ENCODE results near the gene FKBP5. TPM values are rescaled to one million over a fixed set of nuclear protein-coding genes. Genes with fewer than 3 reads are reported as not detected.

The FKBP5 gene
- total RNA-seq, 1 experiment from 2014 or later = 0.29 TPM

DNA sequence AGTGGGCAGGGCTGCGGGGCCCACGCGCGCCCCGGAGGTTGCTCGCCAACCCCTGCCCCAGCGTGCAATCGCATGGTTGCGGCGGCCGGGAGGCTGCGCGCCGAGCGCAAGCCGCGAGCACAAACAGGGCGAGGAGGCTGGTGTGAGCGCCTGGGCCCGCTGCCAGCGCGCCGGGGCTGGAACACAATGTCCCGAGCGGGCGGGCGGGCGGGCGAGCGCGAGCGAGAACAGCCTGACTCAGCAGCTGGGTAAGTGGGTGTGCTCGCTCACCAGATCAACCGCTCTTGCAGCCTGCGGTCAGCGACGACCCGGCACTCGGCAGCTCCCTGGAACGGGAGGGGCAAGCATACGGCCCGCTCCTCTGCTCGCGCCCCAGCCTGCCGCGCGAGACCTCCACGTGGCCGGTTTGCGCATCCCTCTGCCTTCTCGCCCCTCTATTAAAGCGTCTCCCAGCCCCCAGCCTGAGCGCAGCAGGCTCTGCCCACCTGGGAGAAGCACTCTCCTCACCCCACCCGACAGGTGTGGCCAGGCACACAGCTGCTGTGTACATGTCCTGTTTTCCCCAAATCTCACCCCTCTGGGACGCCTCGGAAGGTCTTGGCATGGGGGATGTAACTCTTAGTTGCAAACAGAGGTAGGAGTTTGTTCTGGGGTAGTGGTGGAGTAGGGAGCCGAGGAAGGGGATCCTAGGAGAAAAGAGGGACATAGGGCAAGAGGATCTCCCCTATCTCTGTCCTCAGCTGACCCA lies 39.4 kb upstream of the FKBP5 start:
- H3K4me3 ChIP-seq = peak overlapping the region; percentile 33
- peak; percentile 73 to 89 for DNase-seq (ENCODE audit: low read depth in 1 of 2, low spot score in 2 of 2)
- no peaks in the 10 kb centered on the region for H3K9me3 ChIP-seq (replicated peaks)

DNA sequence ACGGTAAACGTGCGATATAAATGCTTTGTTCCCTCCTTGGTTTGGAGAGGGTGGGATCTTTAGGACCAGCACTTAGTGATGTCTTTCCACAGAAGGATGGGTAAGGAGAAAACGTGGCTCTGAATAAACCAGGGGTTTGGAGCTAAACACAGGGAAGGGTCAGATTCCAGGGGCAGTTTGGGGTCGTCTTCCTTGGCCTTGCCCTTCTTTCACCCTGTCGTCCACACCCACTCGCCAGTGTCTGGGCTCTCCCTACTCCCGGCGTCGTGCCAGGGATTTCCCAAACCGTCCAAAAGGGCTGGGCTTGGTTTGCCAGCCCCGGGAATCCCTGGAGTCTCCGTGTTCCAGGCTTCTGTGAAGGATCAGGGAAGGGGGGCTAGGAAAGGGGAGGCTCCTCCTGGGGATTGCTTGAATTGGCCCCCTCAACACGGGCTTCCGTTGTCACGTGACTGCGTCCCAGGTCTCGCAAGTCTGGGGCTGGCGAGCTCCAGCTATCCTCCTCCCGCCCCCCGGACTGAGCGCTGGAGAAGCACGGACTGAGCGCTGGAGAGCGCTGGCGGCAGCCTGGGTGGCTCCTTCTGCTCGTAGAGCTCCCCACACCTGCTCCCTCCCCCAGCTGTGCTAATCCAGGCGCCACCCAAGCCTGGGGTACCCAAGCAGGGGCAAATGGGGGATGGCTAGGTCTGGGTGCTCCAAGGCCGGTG lies 38.7 kb upstream of the FKBP5 start:
- H3K4me1 ChIP-seq (replicated peaks) = peaks cover 24% of the 10 kb centered on the region
- H3K27ac ChIP-seq = no peak overlapping the region
- H3K36me3 ChIP-seq = no peaks in the 10 kb centered on the region
- no peaks in the 10 kb centered on the region for H3K9me3 ChIP-seq (replicated peaks)
- DNase-seq (ENCODE audit: low read depth in 1 of 2, low spot score in 2 of 2) = peak; percentile 57 to 69
- H3K4me3 ChIP-seq = peak overlapping the region; percentile 33
- peaks cover 4% of the 10 kb centered on the region for H3K27me3 ChIP-seq (replicated peaks)

More for the DNA sequence above, 39.4 kb upstream of the FKBP5 start:
- Histone ChIP-seq H3K36me3 (no peaks in the 10 kb centered on the region), H3K27ac (no peak overlapping the region), H3K4me1 (replicated peaks) (peaks cover 24% of the 10 kb centered on the region), H3K27me3 (replicated peaks) (peaks cover 4% of the 10 kb centered on the region)

DNA sequence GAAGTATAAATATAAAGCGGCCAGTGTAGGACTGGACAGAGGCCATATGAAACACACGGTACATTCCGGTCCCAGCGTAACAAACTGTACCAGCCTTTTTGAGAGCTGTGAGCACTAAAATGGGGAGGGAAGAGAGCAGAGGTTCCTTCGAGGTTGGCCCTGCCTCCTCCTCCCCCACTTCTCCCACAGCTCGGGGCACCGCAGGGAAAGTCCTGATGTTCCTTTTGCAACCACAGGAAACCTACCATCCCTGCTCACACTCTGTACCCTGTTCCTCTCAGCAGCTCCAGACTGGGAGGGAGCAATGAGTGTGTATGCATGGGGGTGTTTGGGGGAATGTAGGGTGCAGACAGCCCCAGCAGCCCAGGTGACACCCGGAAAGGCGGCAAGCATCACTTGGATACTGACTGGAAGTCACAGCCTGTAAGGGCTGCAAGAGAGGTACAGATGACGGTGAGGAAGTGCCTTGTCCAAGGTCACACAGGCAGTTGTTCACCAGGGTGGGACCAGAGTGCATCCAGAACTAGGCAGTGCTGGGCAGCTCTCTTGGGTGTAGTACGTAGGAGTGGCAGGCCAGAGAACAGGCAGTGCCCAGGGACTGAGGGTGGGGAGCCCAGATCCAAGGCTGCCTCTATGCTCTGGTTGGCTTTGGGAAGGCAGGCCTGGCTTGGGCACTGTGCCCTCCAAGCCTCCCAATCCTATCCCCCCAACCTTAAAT lies 37.2 kb upstream of the FKBP5 start:
- Histone ChIP-seq H3K36me3 (no peaks in the 10 kb centered on the region), H3K4me3 (no peak overlapping the region), H3K4me1 (replicated peaks) (peaks cover 18% of the 10 kb centered on the region), H3K9me3 (replicated peaks) (no peaks in the 10 kb centered on the region), H3K27me3 (replicated peaks) (peaks cover 4% of the 10 kb centered on the region), H3K27ac (no peak overlapping the region)
- DNase-seq (ENCODE audit: low read depth in 1 of 2, low spot score in 2 of 2) = no peak

DNA sequence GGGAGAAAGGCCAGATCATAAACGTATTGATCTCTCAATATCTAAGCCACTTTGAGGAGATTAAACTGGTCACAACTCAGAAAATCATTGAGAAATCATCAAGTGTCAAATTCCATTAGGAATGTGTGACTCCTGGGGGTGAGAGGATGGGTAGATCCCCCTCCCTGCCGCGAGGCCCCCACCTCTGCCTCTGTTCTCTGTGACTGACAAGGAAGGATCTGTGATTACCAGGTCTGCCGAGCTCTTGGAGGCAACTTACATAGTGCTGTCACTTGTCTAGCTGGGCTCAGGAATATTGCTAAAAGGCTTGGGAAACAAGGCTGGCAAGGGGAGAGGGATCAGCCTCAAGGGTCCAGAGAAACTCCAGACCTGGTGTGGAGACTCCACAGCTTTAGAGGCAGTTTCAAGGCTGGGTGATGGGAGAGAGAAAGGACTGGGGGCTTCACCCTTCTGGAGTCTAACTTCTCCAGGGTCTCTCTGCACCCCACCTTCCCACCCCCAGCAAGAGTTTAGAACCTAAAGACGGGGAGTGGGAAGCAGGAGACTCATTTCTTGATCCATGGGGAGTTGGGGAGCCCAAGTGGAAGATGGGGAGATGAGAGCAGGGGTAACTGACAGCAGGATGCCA lies 36.5 kb upstream of the FKBP5 start:
- Histone ChIP-seq H3K4me1 (replicated peaks) (peaks cover 18% of the 10 kb centered on the region), H3K9me3 (replicated peaks) (no peaks in the 10 kb centered on the region), H3K27me3 (replicated peaks) (peaks cover 4% of the 10 kb centered on the region), H3K36me3 (no peaks in the 10 kb centered on the region), H3K4me3 (no peak overlapping the region), H3K27ac (no peak overlapping the region)
- no peak for DNase-seq (ENCODE audit: low read depth in 1 of 2, low spot score in 2 of 2)

- peaks cover 22% of the 10 kb centered on the region for H3K4me1 ChIP-seq (replicated peaks)
- DNase-seq (ENCODE audit: low read depth in 1 of 2, low spot score in 2 of 2) = no peak
Observed at GRCh38 chr6:35724471-35724870, 35.8 kb upstream of the FKBP5 start.

GRCh38 chr6:35724059-35724458 lies 35.3 kb upstream of the FKBP5 start:
- H3K9me3 ChIP-seq (replicated peaks) = no peaks in the 10 kb centered on the region
- no peak overlapping the region for H3K27ac ChIP-seq
- no peak for DNase-seq (ENCODE audit: low read depth in 1 of 2, low spot score in 2 of 2)
- no peaks in the 10 kb centered on the region for H3K36me3 ChIP-seq
- peaks cover 4% of the 10 kb centered on the region; the same call in 1 of the 2 replicates for H3K27me3 ChIP-seq (replicated peaks)
- H3K4me3 ChIP-seq = no peak overlapping the region
- peaks cover 22% of the 10 kb centered on the region for H3K4me1 ChIP-seq (replicated peaks)

More at GRCh38 chr6:35724471-35724870, 35.8 kb upstream of the FKBP5 start:
- Histone ChIP-seq H3K27ac (no peak overlapping the region), H3K9me3 (replicated peaks) (no peaks in the 10 kb centered on the region), H3K27me3 (replicated peaks) (peaks cover 4% of the 10 kb centered on the region), H3K36me3 (no peaks in the 10 kb centered on the region), H3K4me3 (no peak overlapping the region)

DNA sequence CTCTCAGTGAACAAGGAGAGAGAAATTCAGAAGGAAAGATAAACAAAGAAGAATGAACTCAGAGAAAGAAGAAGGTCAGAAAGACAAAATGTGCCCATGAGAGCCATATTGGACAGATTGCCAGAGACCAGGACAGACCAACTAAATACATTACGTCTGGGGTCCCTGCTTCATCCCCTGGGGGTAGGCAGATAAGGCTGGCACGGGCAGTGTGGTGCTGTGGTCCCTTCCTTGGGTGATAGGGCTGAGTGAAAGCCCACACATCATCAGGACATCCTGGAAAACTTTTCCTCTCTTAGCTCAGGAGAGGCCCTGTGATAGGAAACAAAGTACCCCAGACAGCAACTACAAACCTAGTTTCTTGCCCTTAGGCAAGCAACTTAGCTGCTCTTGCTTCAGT lies 34.9 kb upstream of the FKBP5 start:
- no peaks in the 10 kb centered on the region for H3K9me3 ChIP-seq (replicated peaks)
- H3K36me3 ChIP-seq = no peaks in the 10 kb centered on the region
- H3K27me3 ChIP-seq (replicated peaks) = peaks cover 4% of the 10 kb centered on the region; the same call in 1 of the 2 replicates

GRCh38 chr6:35722121-35722761 lies 33.5 kb upstream of the FKBP5 start:
- Histone ChIP-seq H3K9me3 (replicated peaks) (no peaks in the 10 kb centered on the region), H3K36me3 (no peaks in the 10 kb centered on the region), H3K27ac (no peak overlapping the region), H3K4me3 (no peak overlapping the region), H3K4me1 (replicated peaks) (peaks cover 11% of the 10 kb centered on the region), H3K27me3 (replicated peaks) (peaks cover 4% of the 10 kb centered on the region; the same call in 1 of the 2 replicates)
- DNase-seq (ENCODE audit: low read depth in 1 of 2, low spot score in 2 of 2) = no peak

More for the DNA sequence above, 34.9 kb upstream of the FKBP5 start:
- no peak overlapping the region for H3K27ac ChIP-seq
- no peak for DNase-seq (ENCODE audit: low read depth in 1 of 2, low spot score in 2 of 2)
- no peak overlapping the region for H3K4me3 ChIP-seq
- H3K4me1 ChIP-seq (replicated peaks) = peaks cover 22% of the 10 kb centered on the region

- Histone ChIP-seq H3K4me1 (replicated peaks) (0 out of 2 replicates have a peak, but pooled peaks cover 4% of the 10 kb centered on the region), H3K36me3 (no peaks in the 10 kb centered on the region), H3K4me3 (no peak overlapping the region), H3K27ac (no peak overlapping the region), H3K9me3 (replicated peaks) (no peaks in the 10 kb centered on the region), H3K27me3 (replicated peaks) (no peaks in the 10 kb centered on the region)
- no peak for DNase-seq (ENCODE audit: low read depth in 1 of 2, low spot score in 2 of 2)
Observed at GRCh38 chr6:35719830-35720733, 31.4 kb upstream of the FKBP5 start.

- H3K27ac ChIP-seq = no peak overlapping the region
- no peak for DNase-seq (ENCODE audit: low read depth in 1 of 2, low spot score in 2 of 2)
- 0 out of 2 replicates have a peak, but pooled peaks cover 4% of the 10 kb centered on the region for H3K4me1 ChIP-seq (replicated peaks)
- no peaks in the 10 kb centered on the region for H3K36me3 ChIP-seq
- H3K9me3 ChIP-seq (replicated peaks) = no peaks in the 10 kb centered on the region
- no peaks in the 10 kb centered on the region for H3K27me3 ChIP-seq (replicated peaks)
- no peak overlapping the region for H3K4me3 ChIP-seq
Observed at GRCh38 chr6:35719404-35719829, 30.7 kb upstream of the FKBP5 start.

- Histone ChIP-seq H3K4me1 (replicated peaks) (0 out of 2 replicates have a peak, but pooled peaks cover 4% of the 10 kb centered on the region), H3K36me3 (no peaks in the 10 kb centered on the region), H3K4me3 (no peak overlapping the region), H3K27me3 (replicated peaks) (no peaks in the 10 kb centered on the region), H3K9me3 (replicated peaks) (no peaks in the 10 kb centered on the region), H3K27ac (no peak overlapping the region)
- DNase-seq (ENCODE audit: low read depth in 1 of 2, low spot score in 2 of 2) = no peak
Observed at GRCh38 chr6:35718911-35719381, 30.2 kb upstream of the FKBP5 start.

- Histone ChIP-seq H3K4me3 (no peak overlapping the region), H3K36me3 (no peaks in the 10 kb centered on the region), H3K27ac (no peak overlapping the region), H3K27me3 (replicated peaks) (no peaks in the 10 kb centered on the region), H3K9me3 (replicated peaks) (no peaks in the 10 kb centered on the region), H3K4me1 (replicated peaks) (0 out of 2 replicates have a peak, but pooled peaks cover 4% of the 10 kb centered on the region)
- no peak for DNase-seq (ENCODE audit: low read depth in 1 of 2, low spot score in 2 of 2)
Observed at GRCh38 chr6:35718375-35718736, 29.6 kb upstream of the FKBP5 start.

Data from SJSA1 (cell line).